Naive thymus-derived CD4-positive, alpha-beta T cell (primary cell): ENCODE results near the gene APLF. TPM values are rescaled to one million over a fixed set of nuclear protein-coding genes. Genes with fewer than 3 reads are reported as not detected.

Experiments used
- ATAC-seq: fragments of 150-1000 bp; cut with Tn5 transposase; 2 replicates; pipeline ENCODE4 v1.10.0; 2021; ENCODE audit warnings: mild to moderate bottlenecking, moderate library complexity
- CTCF ChIA-PET: fragments of 350-600 bp; sonication (Branson Sonifier 250); formaldehyde crosslinking; loops from one replicate; lab custom pipeline; 2021; ENCODE audit warnings: antibody characterized with exemption; lab: Charles Lee
- POLR2A ChIA-PET: fragments of 350-600 bp; sonication (Branson Sonifier 250); formaldehyde crosslinking; loops from one replicate; lab custom pipeline; 2021; ENCODE audit warnings: antibody characterized with exemption, inconsistent platforms; lab: Charles Lee
- DNase-seq, 9 donors: peaks; one replicate each; pipeline versions ENCODE4 v3.0.0 to v3.0.0-alpha.2; 2020 to 2022; ENCODE audit warnings: mixed read lengths in 1 of 9
- H3K27ac ChIP-seq: one replicate; pipeline ENCODE4 v1.7.0; 2013; ENCODE audit warnings: mild to moderate bottlenecking, low read depth, low read length, moderate library complexity
- H3K27me3 ChIP-seq, 2 donors: one replicate each; pipeline ENCODE4 v1.7.0; 2013; ENCODE audit warnings: low read length in 2 of 2, mild to moderate bottlenecking in 2 of 2, moderate library complexity in 2 of 2; ENCODE audit not compliant: control insufficient read depth in 2 of 2, insufficient read depth in 2 of 2
- H3K36me3 ChIP-seq, 3 experiments: 1 replicate in 2 of 3; 2 replicates in 1 of 3; pipeline ENCODE4 v1.7.0; 2013; ENCODE audit warnings: low read length in 3 of 3, mild to moderate bottlenecking in 3 of 3, moderate library complexity in 1 of 3; ENCODE audit not compliant: insufficient read depth in 3 of 3, control insufficient read depth in 2 of 3
- H3K4me1 ChIP-seq, 2 donors: one replicate each; pipeline ENCODE4 v1.7.0; 2013; ENCODE audit warnings: low read length in 2 of 2, mild to moderate bottlenecking in 2 of 2, moderate library complexity in 1 of 2; ENCODE audit not compliant: control insufficient read depth in 2 of 2, insufficient read depth in 2 of 2
- H3K4me3 ChIP-seq: 2 replicates; pipeline ENCODE4 v1.7.0; 2013; ENCODE audit warnings: mild to moderate bottlenecking, low read length
- H3K9me3 ChIP-seq, 3 experiments: 1 replicate in 2 of 3; 2 replicates in 1 of 3; pipeline ENCODE4 v1.7.0; 2013; ENCODE audit warnings: low read length in 3 of 3; ENCODE audit not compliant: control insufficient read depth in 2 of 3
- H3K27ac Mint-ChIP-seq, 9 donors: one replicate each; pipeline ENCODE4 v1.8.0; 2020 to 2022; ENCODE audit warnings: mixed read lengths in 9 of 9, mild to moderate bottlenecking in 8 of 9, moderate library complexity in 5 of 9, inconsistent platforms in 2 of 9
- H3K27me3 Mint-ChIP-seq, 5 donors: one replicate each; pipeline ENCODE4 v1.8.0; 2021 to 2022; ENCODE audit warnings: mixed read lengths in 5 of 5, mild to moderate bottlenecking in 1 of 5
- H3K36me3 Mint-ChIP-seq, 5 donors: one replicate each; pipeline ENCODE4 v1.8.0; 2020 to 2022; ENCODE audit warnings: mixed read lengths in 5 of 5, mild to moderate bottlenecking in 3 of 5, inconsistent platforms in 1 of 5
- H3K4me1 Mint-ChIP-seq, 7 donors: one replicate each; pipeline ENCODE4 v1.8.0; 2020 to 2022; ENCODE audit warnings: mixed read lengths in 7 of 7, mild to moderate bottlenecking in 3 of 7, inconsistent platforms in 1 of 7
- H3K4me3 Mint-ChIP-seq, 10 donors: one replicate each; pipeline ENCODE4 v1.8.0; 2020 to 2022; ENCODE audit warnings: mild to moderate bottlenecking in 10 of 10, mixed read lengths in 10 of 10, moderate library complexity in 6 of 10, inconsistent platforms in 2 of 10
- H3K9me3 Mint-ChIP-seq, 11 donors: one replicate each; pipeline ENCODE4 v1.8.0; 2020 to 2022; ENCODE audit warnings: mixed read lengths in 11 of 11, mild to moderate bottlenecking in 4 of 11, inconsistent platforms in 1 of 11, moderate library complexity in 1 of 11
- intact Hi-C, 2 donors: fragments of 100-400 bp; cut with micrococcal nuclease; formaldehyde crosslinking; loops; one replicate each; pipeline ENCODE4 v1.15.1; 2023
- polyA plus RNA-seq, 2 donors: library from polyadenylated mRNA; unstranded; fragments of 300-500 nt; fragmentation: Illumina TruSeq; gene quantifications; one replicate each; pipeline ENCODE4 v1.2.3, GENCODE V29; 2021
- total RNA-seq, 6 experiments: library from RNA in 5 of 6; stranded (reverse) in 5 of 6; gene quantifications; 1 replicate in 5 of 6; 2 replicates in 1 of 6; pipeline ENCODE4 v1.2.3 and lab custom pipeline; 2021 to 2026

APLF gene
- total and polyA plus RNA-seq, 7 experiments from 2014 or later: 1.4 to 8.9 (median 3.5) TPM

GRCh38 chr2:68458981-68459380, 8.4 kb upstream of the APLF start:
- Histone ChIP-seq H3K9me3 (no peaks in the 10 kb centered on the region), H3K4me3 (no peak overlapping the region), H3K27ac (no peak overlapping the region), H3K4me1 (no peaks in the 10 kb centered on the region), H3K36me3 (no peaks in the 10 kb centered on the region), H3K27me3 (no peaks in the 10 kb centered on the region)
- Mint-ChIP-seq H3K36me3 (peaks cover 0 to 4% (median 0%) of the 10 kb centered on the region in 5 donors), H3K27me3 (no peaks in the 10 kb centered on the region), H3K9me3 (peaks cover 0 to 2% (median 0%) of the 10 kb centered on the region in 11 donors), H3K27ac (no peak overlapping the region), H3K4me1 (peaks cover 0 to 10% (median 5%) of the 10 kb centered on the region in 7 donors), H3K4me3 (no peak overlapping the region)
- ATAC-seq (no peak), DNase-seq (no peak)
- intact Hi-C loops: no loop called here
- ChIA-PET POLR2A (interaction anchor here (0.8 kb wide), 1 partner anchor 1399 kb away, joined by 3 read pairs; no protein-coding TSS in a partner anchor), CTCF (no interaction called here)

- no peaks in the 10 kb centered on the region for H3K27me3 Mint-ChIP-seq
- peaks cover 10 to 39% (median 30%) of the 10 kb centered on the region in 7 donors for H3K4me1 Mint-ChIP-seq
- DNase-seq: peak in 7 of 9 donors; percentile 30 to 68 (median 55)
- H3K27ac Mint-ChIP-seq: no peak overlapping the region
- intact Hi-C loops: loop anchor here (1.0 to 10.0 kb wide), 11 partner anchors 24 to 1351 kb away; partner anchors contain the start of genes AAK1 (in 1 of the 2) and ARHGAP25 (in 1 of the 2)
- Histone ChIP-seq H3K4me3 (no peak overlapping the region), H3K27me3 (no peaks in the 10 kb centered on the region), H3K27ac (no peak overlapping the region), H3K9me3 (no peaks in the 10 kb centered on the region), H3K4me1 (peaks cover 7 to 23% of the 10 kb centered on the region in 2 donors), H3K36me3 (peaks cover 0 to 4% (median 0%) of the 10 kb centered on the region in 3 experiments)
- ChIA-PET CTCF (interaction anchor here (0.6 to 5.7 kb wide), 32 partner anchors 10 to 840 kb away, joined by 3 to 76 read pairs (median 5); no protein-coding TSS in a partner anchor), POLR2A (interaction anchor here (0.7 to 2.2 kb wide), 5 partner anchors 10 to 462 kb away, joined by 3 to 9 read pairs (median 3); no protein-coding TSS in a partner anchor)
- ATAC-seq: no peak
- H3K9me3 Mint-ChIP-seq: peaks cover 0 to 2% (median 0%) of the 10 kb centered on the region in 11 donors
- no peak overlapping the region for H3K4me3 Mint-ChIP-seq
- H3K36me3 Mint-ChIP-seq: peaks cover 0 to 8% (median 0%) of the 10 kb centered on the region in 5 donors
Measured at GRCh38 chr2:68463287-68463877, 4.0 kb upstream of the APLF start.

GRCh38 chr2:68464651-68465050, 2.7 kb upstream of the APLF start:
- H3K9me3 ChIP-seq: no peaks in the 10 kb centered on the region
- intact Hi-C loops: loop anchor here (2.0 to 10.0 kb wide), 8 partner anchors 52 to 1350 kb away; partner anchors contain the start of genes AAK1 (in 1 of the 2), ARHGAP25 (in 1 of the 2), ETAA1 (in 1 of the 2) and GFPT1 (in 1 of the 2)
- Mint-ChIP-seq H3K4me3 (peak overlapping the region in 1 of 10 donors; percentile 9), H3K4me1 (peaks cover 10 to 51% (median 40%) of the 10 kb centered on the region in 7 donors), H3K9me3 (peaks cover 0 to 2% (median 0%) of the 10 kb centered on the region in 11 donors), H3K36me3 (peaks cover 0 to 8% (median 0%) of the 10 kb centered on the region in 5 donors), H3K27me3 (no peaks in the 10 kb centered on the region), H3K27ac (peak overlapping the region in 5 of 9 donors; percentile 28 to 90 (median 50))
- ChIA-PET POLR2A (interaction anchor here (0.6 to 2.2 kb wide), 4 partner anchors 11 to 273 kb away, joined by 3 to 9 read pairs (median 5); no protein-coding TSS in a partner anchor), CTCF (interaction anchor here (1.1 to 5.7 kb wide), 16 partner anchors 9 to 460 kb away, joined by 3 to 76 read pairs (median 8); no protein-coding TSS in a partner anchor)
- H3K36me3 ChIP-seq: peaks cover 0 to 4% (median 0%) of the 10 kb centered on the region in 3 experiments
- no peak overlapping the region for H3K4me3 ChIP-seq
- H3K27ac ChIP-seq: no peak overlapping the region
- ATAC-seq (no peak), DNase-seq (no peak)
- peaks cover 7 to 23% of the 10 kb centered on the region in 2 donors for H3K4me1 ChIP-seq
- no peaks in the 10 kb centered on the region for H3K27me3 ChIP-seq

GRCh38 chr2:68465081-68465916, 2.1 kb upstream of the APLF start:
- Histone ChIP-seq H3K36me3 (peaks cover 0 to 4% (median 0%) of the 10 kb centered on the region in 3 experiments), H3K27me3 (no peaks in the 10 kb centered on the region), H3K27ac (peak overlapping the region; percentile 89), H3K4me1 (peaks cover 7 to 23% of the 10 kb centered on the region in 2 donors), H3K4me3 (peak overlapping the region; percentile 99), H3K9me3 (no peaks in the 10 kb centered on the region)
- Mint-ChIP-seq H3K4me3 (peak overlapping the region; percentile 88 to 99 (median 94)), H3K27ac (peak overlapping the region; percentile 63 to 97 (median 89)), H3K36me3 (peaks cover 0 to 8% (median 0%) of the 10 kb centered on the region in 5 donors), H3K27me3 (no peaks in the 10 kb centered on the region), H3K4me1 (peaks cover 10 to 55% (median 39%) of the 10 kb centered on the region in 7 donors), H3K9me3 (no peaks in the 10 kb centered on the region)
- intact Hi-C loops: loop anchor here (2.0 to 10.0 kb wide), 8 partner anchors 52 to 1350 kb away; partner anchors contain the start of genes AAK1 (in 1 of the 2), ARHGAP25 (in 1 of the 2), ETAA1 (in 1 of the 2) and GFPT1 (in 1 of the 2)
- ChIA-PET POLR2A (interaction anchor here (0.8 to 3.3 kb wide), 6 partner anchors 12 to 443 kb away, joined by 3 to 9 read pairs (median 6); no protein-coding TSS in a partner anchor), CTCF (interaction anchor here (1.0 to 5.7 kb wide), 13 partner anchors 8 to 459 kb away, joined by 3 to 76 read pairs (median 7); no protein-coding TSS in a partner anchor)
- DNase-seq (peak in 2 of 9 donors; percentile 30 to 36), ATAC-seq (no peak)

- Mint-ChIP-seq H3K9me3 (no peaks in the 10 kb centered on the region), H3K27ac (peak overlapping the region; percentile 80 to 97 (median 89)), H3K27me3 (no peaks in the 10 kb centered on the region), H3K4me1 (peaks cover 10 to 55% (median 39%) of the 10 kb centered on the region in 7 donors), H3K4me3 (peak overlapping the region; percentile 88 to 99 (median 94)), H3K36me3 (peaks cover 0 to 4% (median 0%) of the 10 kb centered on the region in 5 donors)
- intact Hi-C loops: loop anchor here (1.0 to 10.0 kb wide), 13 partner anchors 20 to 1826 kb away; partner anchors contain the start of genes AAK1 (in 1 of the 2), ARHGAP25 (in 1 of the 2), C1D (in 1 of the 2) and ETAA1 (in 1 of the 2)
- Histone ChIP-seq H3K27me3 (no peaks in the 10 kb centered on the region), H3K27ac (peak overlapping the region; percentile 89), H3K9me3 (no peaks in the 10 kb centered on the region), H3K36me3 (peaks cover 0 to 4% (median 0%) of the 10 kb centered on the region in 3 experiments), H3K4me3 (peak overlapping the region; percentile 99), H3K4me1 (peaks cover 7 to 23% of the 10 kb centered on the region in 2 donors)
- DNase-seq (peak; percentile 16 to 81 (median 66)), ATAC-seq (peak; percentile 15)
- ChIA-PET POLR2A (interaction anchor here (0.8 to 3.3 kb wide), 10 partner anchors 46 to 442 kb away, joined by 3 to 8 read pairs (median 4); no protein-coding TSS in a partner anchor), CTCF (interaction anchor here (0.6 to 5.7 kb wide), 14 partner anchors 14 to 458 kb away, joined by 3 to 76 read pairs (median 4); no protein-coding TSS in a partner anchor)
Measured at GRCh38 chr2:68466361-68466777, 1.0 kb upstream of the APLF start.
